NOMO-1 treated with DMSO at 0.1 percent for 48 hours (cell line): ENCODE measurements around the gene TPPP.
"Not testable (repeated sequence)": the region's sequence is repeated elsewhere in the genome, so short reads cannot be mapped to it uniquely, and the experiment has no call there.

ENCODE experiments used
- DNase-seq: peaks from one replicate; lab custom pipeline; 2025; ENCODE audit not compliant: unreplicated experiment; lab: John Stamatoyannopoulos, UW

TPPP gene

GRCh38 chr5:646396-647201 lies 46.6 kb downstream of the TPPP start:
- DNase-seq = no peak

DNA sequence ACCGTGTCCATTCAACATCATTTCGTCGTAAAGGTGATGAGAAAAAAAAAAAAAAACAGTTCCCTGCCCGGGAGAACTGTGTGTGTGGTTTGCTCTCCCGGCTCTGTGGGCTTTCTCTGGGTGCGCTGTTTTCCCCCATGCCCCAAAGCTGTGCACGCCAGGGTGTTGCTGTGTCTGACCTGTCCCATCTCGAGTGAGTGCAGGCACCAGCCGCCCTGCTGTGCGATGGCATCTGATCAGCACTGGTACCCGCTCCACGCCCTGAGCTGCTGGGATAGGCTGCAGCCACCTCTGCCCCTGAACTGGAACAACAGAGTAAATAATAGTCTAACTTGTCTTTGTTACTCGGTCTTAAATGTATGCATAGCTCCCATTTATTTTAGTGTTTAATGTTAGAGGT lies 47.7 kb downstream of the TPPP start:
- DNase-seq = no peak

- no peak for DNase-seq
Measured at GRCh38 chr5:644971-645370, 48.2 kb downstream of the TPPP start.

DNA sequence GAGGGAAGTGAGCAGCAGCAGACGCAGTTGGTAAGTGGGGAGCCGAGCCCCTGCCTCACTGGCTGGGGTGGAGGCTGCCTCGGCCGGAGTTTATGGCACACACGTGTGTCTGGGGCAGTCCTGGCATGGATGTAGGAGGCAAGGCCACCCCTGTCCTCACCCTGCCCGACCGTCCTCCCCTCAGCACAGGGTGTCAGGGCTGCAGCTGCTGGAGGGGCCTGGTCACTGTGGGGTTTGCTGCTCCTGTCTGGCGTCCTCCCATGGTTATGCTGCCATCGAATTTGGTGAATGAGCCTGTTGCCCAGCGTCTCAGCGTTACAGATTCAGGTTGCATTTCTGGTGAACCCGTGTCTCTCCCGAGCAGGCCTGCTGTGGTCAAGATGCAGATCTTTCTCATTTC lies 48.6 kb downstream of the TPPP start:
- DNase-seq = no peak

- DNase-seq = no peak
Measured at GRCh38 chr5:643811-644271, 49.3 kb downstream of the TPPP start.

DNA sequence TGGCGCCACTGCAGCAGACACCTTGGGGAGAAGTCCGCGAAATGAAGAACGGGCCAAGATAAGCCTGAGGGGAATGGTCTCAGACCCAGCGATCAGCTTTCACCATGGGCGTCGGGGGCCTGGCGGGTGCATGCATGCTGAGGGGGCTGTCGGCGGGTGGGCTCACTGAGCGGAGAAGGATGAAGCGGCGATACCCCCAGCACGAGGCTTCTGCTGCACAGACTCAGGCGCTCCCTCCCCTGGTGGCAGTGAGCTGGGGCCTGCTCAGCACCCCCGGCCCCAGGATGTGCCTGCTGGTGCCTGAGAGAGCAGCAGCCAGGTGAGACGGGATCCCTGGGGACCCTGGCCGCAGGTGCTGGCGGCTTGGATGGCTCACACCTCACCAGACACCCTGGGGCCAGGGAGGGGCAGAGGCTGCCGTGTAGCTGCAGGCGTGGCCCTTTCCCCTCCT lies 49.8 kb downstream of the TPPP start:
- no peak for DNase-seq

- DNase-seq = no peak
Measured at GRCh38 chr5:642481-642880, 50.7 kb downstream of the TPPP start.

GRCh38 chr5:641331-641765 lies 51.8 kb downstream of the TPPP start:
- DNase-seq = no peak

- no peak for DNase-seq
Measured at GRCh38 chr5:640461-641330, 52.5 kb downstream of the TPPP start.

DNA sequence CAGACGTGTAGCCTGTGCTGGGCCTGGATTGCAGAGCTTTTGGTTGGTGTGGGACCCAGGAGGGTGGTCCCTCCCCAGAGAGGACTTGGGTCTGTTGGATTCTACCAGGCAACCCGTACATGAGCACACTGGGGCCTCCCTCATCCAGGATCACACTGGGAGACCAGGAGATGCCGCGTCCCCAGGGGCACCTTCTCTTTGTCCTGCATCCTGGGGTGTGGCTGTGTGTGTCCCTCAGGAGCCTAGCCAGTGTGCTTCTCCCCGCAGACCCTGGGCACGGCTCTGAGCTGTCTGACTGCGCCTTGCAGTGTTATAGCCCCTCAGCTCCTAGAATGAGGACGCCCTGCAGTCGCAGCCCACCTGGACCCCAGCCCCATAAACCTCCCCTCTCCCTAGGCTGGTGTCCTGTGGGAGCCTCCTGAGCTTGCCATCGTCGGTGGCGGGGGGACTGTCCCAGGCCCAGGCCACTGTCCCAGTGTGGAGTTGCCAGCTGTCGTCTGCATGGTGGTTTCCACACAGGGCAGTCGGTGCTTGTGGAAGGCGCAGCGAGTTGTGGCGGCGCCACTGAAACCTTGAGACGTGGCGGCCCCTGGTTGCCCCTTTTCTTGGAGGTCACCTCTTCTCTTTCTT lies 53.5 kb downstream of the TPPP start:
- DNase-seq = no peak

- DNase-seq = no peak
Measured at GRCh38 chr5:639253-639530, 54.0 kb downstream of the TPPP start.

DNA sequence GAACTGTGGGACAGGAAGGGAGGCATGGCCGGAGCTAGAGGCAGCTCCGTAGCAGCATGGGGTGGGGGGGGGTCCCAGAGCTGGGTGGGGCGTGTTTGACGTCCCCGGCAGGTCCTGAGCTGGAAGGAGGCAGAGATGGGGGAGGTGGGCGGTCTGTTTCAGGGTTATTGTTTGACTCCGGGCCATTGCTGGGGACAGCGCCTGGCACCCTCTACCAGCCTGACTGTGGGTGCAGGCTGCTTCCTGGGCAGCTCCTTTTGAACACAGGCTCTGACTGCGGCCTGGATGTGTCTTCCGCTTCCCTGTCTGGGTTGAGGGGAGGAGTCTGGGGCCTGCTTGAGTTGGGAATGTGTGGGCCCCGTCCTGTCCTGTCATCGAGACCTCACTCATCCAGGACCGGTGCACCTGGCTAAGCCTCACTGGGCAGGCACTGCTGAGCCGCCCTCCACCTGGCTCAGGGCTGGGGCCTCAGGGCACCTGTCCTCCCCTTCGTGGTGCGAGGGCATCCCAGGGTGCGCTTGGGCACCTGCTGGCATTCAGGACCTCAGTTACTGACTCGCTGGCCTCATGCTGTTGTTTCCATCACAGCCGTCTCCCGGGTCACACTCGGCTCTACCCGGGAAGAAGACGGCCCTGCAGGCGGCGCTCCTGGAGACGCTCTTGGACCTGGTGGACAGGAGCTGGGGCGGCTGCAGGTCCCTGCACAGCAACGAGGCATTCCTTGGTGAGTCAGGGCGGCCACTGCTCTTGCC lies 54.5 kb downstream of the TPPP start:
- no peak for DNase-seq

DNA sequence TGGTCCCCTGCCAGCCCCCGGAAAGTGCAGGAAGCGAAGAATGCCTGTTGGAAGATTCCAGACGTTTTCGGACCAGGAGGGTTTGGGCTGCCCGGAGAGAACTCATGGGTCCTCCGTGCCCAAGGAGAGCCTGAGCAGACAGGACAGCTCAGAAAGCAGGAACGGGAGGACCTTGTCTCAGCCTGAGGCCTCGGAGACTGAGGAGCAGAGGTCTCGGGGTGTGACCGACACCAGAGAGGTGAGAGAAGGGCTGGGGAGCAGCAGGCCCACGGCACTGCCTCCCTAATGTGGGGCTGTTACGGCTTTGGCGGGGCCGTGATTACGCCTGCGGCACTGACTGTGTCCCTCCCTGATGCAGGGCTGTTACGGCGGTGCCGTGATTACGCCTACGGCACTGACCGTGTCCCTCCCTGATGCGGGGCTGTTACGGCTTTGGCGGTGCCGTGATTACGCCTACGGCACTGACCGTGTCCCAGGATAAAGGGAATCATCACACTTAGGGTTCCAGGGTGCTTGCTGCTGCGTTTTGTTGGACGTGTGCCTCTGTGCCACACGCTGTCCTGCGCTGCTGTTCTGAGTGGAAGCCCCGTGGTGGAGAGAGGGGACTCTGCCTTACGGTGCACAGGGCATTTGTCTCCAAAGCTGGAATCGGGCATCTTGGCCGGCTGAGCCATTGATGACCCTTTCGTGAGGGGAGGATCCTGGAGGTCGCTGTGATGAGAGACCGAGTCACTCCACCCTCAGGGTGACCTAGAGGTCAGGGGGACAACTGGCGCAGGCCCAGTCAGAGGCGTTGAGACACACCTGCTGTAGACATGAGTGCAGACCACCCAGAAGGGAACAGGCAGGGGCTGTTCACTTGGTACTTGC lies 55.3 kb downstream of the TPPP start:
- DNase-seq = no peak

- no peak for DNase-seq
Measured at GRCh38 chr5:636951-637350, 56.2 kb downstream of the TPPP start.

DNA sequence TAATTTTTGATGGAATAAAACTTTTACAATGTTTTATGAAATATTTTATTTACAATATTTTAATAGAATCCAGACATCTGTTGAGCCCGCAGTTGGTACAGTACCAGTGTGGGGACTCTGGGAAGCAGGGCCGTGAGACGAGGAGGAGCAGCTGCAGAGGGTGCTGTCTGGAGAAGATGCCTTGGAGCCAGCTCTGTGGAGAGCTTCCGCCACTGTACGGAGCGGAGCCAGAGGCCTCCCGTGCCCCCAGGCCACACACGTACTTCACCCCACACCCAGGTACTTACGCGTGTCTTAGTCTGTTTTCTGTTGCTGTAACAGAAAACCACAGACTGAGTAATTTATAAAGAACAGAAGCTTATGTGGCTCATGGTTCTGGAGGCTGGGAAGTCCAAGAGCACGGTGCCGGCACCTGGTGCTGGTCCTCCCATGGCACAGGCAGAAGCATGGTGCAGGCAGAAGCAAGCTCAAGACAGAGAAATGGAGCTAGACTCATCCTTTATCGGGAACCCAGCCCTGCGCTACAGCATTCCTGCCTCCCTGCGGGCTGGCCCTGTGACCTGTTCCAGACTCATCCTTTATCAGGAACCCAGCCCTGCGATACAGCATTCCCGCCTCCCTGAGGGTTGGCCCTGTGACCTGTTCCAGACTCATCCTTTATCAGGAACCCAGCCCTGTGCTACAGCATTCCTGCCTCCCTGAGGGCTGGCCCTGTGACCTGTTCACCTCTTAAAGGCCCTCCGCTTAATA lies 57.7 kb downstream of the TPPP start:
- no peak for DNase-seq

GRCh38 chr5:634191-634590 lies 59.0 kb downstream of the TPPP start:
- no peak for DNase-seq

- DNase-seq = no peak
Measured at GRCh38 chr5:633501-633955, 59.6 kb downstream of the TPPP start.

- DNase-seq = not testable (repeated sequence)
Measured at GRCh38 chr5:628351-629205, 64.6 kb downstream of the TPPP start.
